Nephron (organoid): Measurements from ENCODE around the gene TMEM88.

Experiments
- H3K27ac Mint-ChIP-seq, 3 experiments: 2 replicates each; pipeline ENCODE4 v1.8.0; 2020; ENCODE audit warnings: mixed read lengths in 3 of 3, mild to moderate bottlenecking in 2 of 3, moderate library complexity in 1 of 3
- H3K27me3 Mint-ChIP-seq: 2 replicates; pipeline ENCODE4 v1.8.0; 2021; ENCODE audit warnings: low read depth, mild to moderate bottlenecking, moderate library complexity, mixed read lengths
- H3K36me3 Mint-ChIP-seq: 2 replicates; pipeline ENCODE4 v1.8.0; 2020; ENCODE audit warnings: low read depth, mixed read lengths
- H3K4me1 Mint-ChIP-seq: 2 replicates; pipeline ENCODE4 v1.8.0; 2020; ENCODE audit warnings: mixed read lengths
- H3K4me3 Mint-ChIP-seq, 3 experiments: 2 replicates each; pipeline ENCODE4 v1.8.0; 2020; ENCODE audit warnings: mild to moderate bottlenecking in 3 of 3, mixed read lengths in 3 of 3, moderate library complexity in 2 of 3
- H3K9me3 Mint-ChIP-seq: 2 replicates; pipeline ENCODE4 v1.8.0; 2020; ENCODE audit warnings: mixed read lengths
- CTCF ChIP-seq, 3 experiments: fragments of 200-600 bp; sonication (generic); IDR thresholded peaks; one replicate each; pipeline ENCODE4 v1.5.0; 2021; ENCODE audit warnings: antibody characterized with exemption in 3 of 3; ENCODE audit not compliant: unreplicated experiment in 3 of 3

TMEM88 gene

DNA sequence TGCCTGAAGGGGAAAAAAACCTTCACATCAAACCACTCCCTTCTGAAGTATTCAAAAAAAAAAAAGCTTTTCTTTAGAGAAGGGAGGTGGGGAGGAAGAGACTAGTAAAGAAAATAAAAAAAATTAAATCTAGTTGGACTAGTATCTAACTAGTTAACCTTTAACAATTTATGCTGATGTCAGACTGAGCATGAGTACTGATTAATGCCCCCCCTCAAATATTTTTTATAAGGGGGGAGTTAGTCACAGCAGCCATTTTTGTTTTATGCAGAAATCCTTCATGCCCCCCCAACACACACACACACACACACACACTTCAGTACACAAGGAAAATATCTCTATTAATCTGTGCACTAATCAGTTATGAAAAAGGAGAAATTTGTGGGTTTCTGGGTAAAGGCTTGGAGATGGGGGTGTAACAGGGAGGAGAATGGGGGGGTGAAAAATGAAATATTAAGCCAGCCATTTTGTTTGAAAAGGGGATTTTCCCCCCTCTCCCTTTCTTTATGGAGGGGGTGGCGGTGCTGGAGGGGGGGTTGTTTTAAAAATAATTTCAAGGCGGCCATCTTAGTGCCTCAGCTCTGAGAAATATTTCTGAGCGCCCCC lies 29.0 kb downstream of the TMEM88 start:
- no peak for TF ChIP-seq CTCF (IDR thresholded peaks at IDR 0.05; ENCODE audit: unreplicated experiment in 3 of 3)
- no peaks in the 10 kb centered on the region for H3K9me3 Mint-ChIP-seq
- no peaks in the 10 kb centered on the region for H3K27me3 Mint-ChIP-seq
- no peaks in the 10 kb centered on the region for H3K36me3 Mint-ChIP-seq
- H3K4me3 Mint-ChIP-seq = peak overlapping the region in 1 of 3 experiments; percentile 84
- H3K4me1 Mint-ChIP-seq = no peaks in the 10 kb centered on the region
- no peak overlapping the region for H3K27ac Mint-ChIP-seq

DNA sequence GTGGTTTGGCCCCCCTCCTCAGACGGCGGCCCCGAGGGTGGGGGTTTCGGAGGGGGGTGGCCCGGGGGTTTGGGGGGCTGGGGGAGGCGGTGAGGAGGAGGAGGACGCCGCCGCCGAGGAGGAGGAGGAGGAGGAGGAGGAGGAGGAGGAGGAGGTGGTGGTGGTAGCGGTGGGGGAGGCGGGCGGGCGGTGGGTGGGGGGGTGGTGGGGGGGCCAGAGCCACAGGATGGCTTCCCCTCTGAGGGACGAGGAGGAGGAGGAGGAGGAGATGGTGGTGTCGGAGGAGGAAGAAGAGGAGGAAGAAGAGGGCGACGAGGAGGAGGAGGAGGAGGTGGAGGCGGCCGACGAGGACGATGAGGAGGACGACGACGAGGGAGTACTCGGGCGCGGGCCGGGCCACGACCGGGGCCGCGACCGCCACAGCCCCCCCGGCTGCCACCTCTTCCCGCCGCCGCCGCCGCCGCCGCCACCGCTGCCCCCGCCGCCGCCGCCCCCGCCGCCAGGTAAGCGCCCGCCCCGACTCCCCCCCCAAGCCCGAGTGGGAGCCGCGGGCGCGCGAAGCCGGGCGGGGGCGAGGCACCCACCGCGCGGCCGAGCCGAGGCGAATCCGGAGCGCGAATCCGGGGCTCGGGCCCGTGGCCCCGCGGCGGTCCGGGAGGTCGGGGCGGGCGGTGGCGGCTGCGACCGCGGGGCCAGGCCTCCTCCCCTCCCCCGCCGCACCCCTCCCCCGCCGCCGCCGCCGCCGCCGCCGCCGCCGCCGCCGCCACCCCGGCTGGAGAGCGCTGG lies 29.9 kb downstream of the TMEM88 start:
- Mint-ChIP-seq H3K27me3 (no peaks in the 10 kb centered on the region), H3K4me1 (no peaks in the 10 kb centered on the region), H3K27ac (no peak overlapping the region), H3K4me3 (peak overlapping the region; percentile 78 to 84 (median 83)), H3K36me3 (peaks cover 6% of the 10 kb centered on the region), H3K9me3 (no peaks in the 10 kb centered on the region)
- no peak for TF ChIP-seq CTCF (IDR thresholded peaks at IDR 0.05; ENCODE audit: unreplicated experiment in 3 of 3)

GRCh38 chr17:7885367-7886226 lies 30.7 kb downstream of the TMEM88 start:
- TF ChIP-seq CTCF (IDR thresholded peaks at IDR 0.05; ENCODE audit: unreplicated experiment in 3 of 3) = no peak
- Mint-ChIP-seq H3K27ac (no peak overlapping the region), H3K36me3 (peaks cover 14% of the 10 kb centered on the region), H3K4me1 (no peaks in the 10 kb centered on the region), H3K9me3 (no peaks in the 10 kb centered on the region), H3K4me3 (no peak overlapping the region), H3K27me3 (no peaks in the 10 kb centered on the region)

GRCh38 chr17:7886227-7887037 lies 31.6 kb downstream of the TMEM88 start:
- Mint-ChIP-seq H3K27me3 (no peaks in the 10 kb centered on the region), H3K27ac (no peak overlapping the region), H3K4me1 (no peaks in the 10 kb centered on the region), H3K36me3 (peaks cover 22% of the 10 kb centered on the region), H3K9me3 (no peaks in the 10 kb centered on the region), H3K4me3 (no peak overlapping the region)
- TF ChIP-seq CTCF (IDR thresholded peaks at IDR 0.05; ENCODE audit: unreplicated experiment in 3 of 3) = peak in 1 of 3 experiments; percentile 21

GRCh38 chr17:7887038-7887481 lies 32.2 kb downstream of the TMEM88 start:
- Mint-ChIP-seq H3K4me3 (no peak overlapping the region), H3K36me3 (peaks cover 27% of the 10 kb centered on the region), H3K4me1 (peaks cover 3% of the 10 kb centered on the region), H3K27ac (no peak overlapping the region), H3K27me3 (no peaks in the 10 kb centered on the region), H3K9me3 (no peaks in the 10 kb centered on the region)
- TF ChIP-seq CTCF (IDR thresholded peaks at IDR 0.05; ENCODE audit: unreplicated experiment in 3 of 3) = no peak
